A673 (cell line): Measurements from ENCODE around the gene CLEC16A.

Experiments used
- EZH2 ChIP-seq: fragments of 200-600 bp; sonication (generic); IDR thresholded peaks from 2 replicates; pipeline ENCODE4 v1.6.1; 2017; ENCODE audit warnings: borderline replicate concordance, low read depth, mild to moderate bottlenecking, mixed read lengths, antibody characterized with exemption, low read length; ENCODE audit not compliant: poor library complexity, severe bottlenecking
- TF ChIP-seq, protein P1 (sequence below): fragments of 300-800, 200-600 bp; sonication (generic); conservative IDR thresholded peaks from 2 replicates; pipeline ENCODE4 v1.5.1; 2017; ENCODE audit warnings: low read depth, mild to moderate bottlenecking, antibody characterized with exemption, low read length, moderate library complexity, mixed read lengths

DNA sequence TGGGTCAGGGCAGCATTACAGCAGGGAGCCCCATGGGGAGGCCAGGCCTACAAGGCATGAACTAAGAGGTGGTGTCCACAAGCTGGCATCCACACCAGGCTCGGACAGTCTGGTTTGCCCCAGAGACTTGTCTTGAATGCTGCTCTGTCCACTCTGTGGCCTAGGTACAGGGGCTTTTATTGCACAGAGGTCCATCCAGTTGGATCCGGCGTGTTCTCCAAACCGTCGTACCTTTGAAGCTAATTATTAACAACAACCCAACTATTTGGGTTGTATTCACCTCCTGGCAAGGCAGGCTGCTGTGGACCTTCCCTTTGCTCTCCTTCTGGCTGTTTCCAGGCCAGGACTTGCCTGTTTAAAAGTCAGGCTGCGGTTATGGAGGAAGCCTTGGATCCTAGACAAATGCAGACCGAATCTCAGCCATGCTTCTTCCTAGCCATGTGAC, 123.4 kb downstream of the CLEC16A start:
- TF ChIP-seq, protein P1, sequence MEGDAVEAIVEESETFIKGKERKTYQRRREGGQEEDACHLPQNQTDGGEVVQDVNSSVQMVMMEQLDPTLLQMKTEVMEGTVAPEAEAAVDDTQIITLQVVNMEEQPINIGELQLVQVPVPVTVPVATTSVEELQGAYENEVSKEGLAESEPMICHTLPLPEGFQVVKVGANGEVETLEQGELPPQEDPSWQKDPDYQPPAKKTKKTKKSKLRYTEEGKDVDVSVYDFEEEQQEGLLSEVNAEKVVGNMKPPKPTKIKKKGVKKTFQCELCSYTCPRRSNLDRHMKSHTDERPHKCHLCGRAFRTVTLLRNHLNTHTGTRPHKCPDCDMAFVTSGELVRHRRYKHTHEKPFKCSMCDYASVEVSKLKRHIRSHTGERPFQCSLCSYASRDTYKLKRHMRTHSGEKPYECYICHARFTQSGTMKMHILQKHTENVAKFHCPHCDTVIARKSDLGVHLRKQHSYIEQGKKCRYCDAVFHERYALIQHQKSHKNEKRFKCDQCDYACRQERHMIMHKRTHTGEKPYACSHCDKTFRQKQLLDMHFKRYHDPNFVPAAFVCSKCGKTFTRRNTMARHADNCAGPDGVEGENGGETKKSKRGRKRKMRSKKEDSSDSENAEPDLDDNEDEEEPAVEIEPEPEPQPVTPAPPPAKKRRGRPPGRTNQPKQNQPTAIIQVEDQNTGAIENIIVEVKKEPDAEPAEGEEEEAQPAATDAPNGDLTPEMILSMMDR = no peak
- no peak for TF ChIP-seq EZH2
